HepG2 (cell line): ENCODE data around the gene C14orf119. TPM values are rescaled to one million over a fixed set of nuclear protein-coding genes. Genes with fewer than 3 reads are reported as not detected.
A peak's percentile ranks its signal among the peaks of the same experiment; 100 is the strongest.

Experiments
- ATAC-seq: fragments of 200-7000 bp; cut with Tn5 transposase; 3 replicates; pipeline ENCODE4 v1.9.1; 2020; ENCODE audit warnings: mild to moderate bottlenecking, moderate library complexity
- BruUV-seq: library from RNA; stranded (reverse); fragments of 400-500 nt; replicated peaks from 2 replicates; lab custom pipeline; 2021; lab: Mats Ljungman, UMichigan
- CTCF ChIA-PET: fragments of 300-600 bp; formaldehyde crosslinking; extraction: SDS; loops from one replicate; lab custom pipeline; 2021; ENCODE audit warnings: low total read pairs, inconsistent platforms, low intra/inter-chr PET ratio; lab: Yijun Ruan, JAX
- POLR2A ChIA-PET: fragments of 350-600 bp; sonication (Branson Sonifier 250); formaldehyde crosslinking; loops from one replicate; lab custom pipeline; 2020; ENCODE audit warnings: antibody characterized with exemption, inconsistent platforms; lab: Yijun Ruan, JAX
- DNase-seq: peaks from one replicate; pipeline ENCODE4 v3.0.0-alpha.2; 2015; ENCODE audit warnings: low spot score
- FAIRE-seq: peaks from 3 replicates; lab custom pipeline; 2011; peaks lifted over from hg19 to GRCh38; lab: Jason Lieb, UNC
- H2AFZ ChIP-seq: one replicate; pipeline ENCODE4 v1.6.1; 2011; ENCODE audit warnings: low read length, inconsistent platforms
- H3K27ac ChIP-seq: fragments of 300-600 bp; 3 replicates; pipeline ENCODE4 v1.8.0; 2011; ENCODE audit warnings: mixed run types, mild to moderate bottlenecking, mixed read lengths, low read length, inconsistent platforms; ENCODE audit not compliant: insufficient read depth; ENCODE audit errors: extremely low read length
- H3K27me3 ChIP-seq, 2 experiments: fragments of 200-600 bp in 1 of 2; 2 replicates in 1 of 2; 3 replicates in 1 of 2; pipeline versions ENCODE4 v1.6.0 to v1.8.0; 2011; ENCODE audit warnings: low read length in 2 of 2, mild to moderate bottlenecking in 2 of 2, moderate library complexity in 2 of 2, inconsistent platforms in 1 of 2; ENCODE audit not compliant: insufficient read depth in 2 of 2, control insufficient read depth in 1 of 2
- H3K36me3 ChIP-seq, 2 experiments: fragments of 200-600 bp in 1 of 2; replicated peaks in 1 of 2; 2 replicates in 1 of 2; 3 replicates in 1 of 2; pipeline versions ENCODE4 v1.5.1 to v1.8.0; 2011; ENCODE audit warnings: low read length in 2 of 2, inconsistent platforms in 1 of 2; ENCODE audit not compliant: insufficient read depth in 2 of 2, control insufficient read depth in 1 of 2
- H3K4me1 ChIP-seq: 2 replicates; pipeline ENCODE4 v1.5.1; 2012; ENCODE audit warnings: low read length, inconsistent platforms; ENCODE audit not compliant: insufficient read depth
- H3K4me2 ChIP-seq: 2 replicates; pipeline ENCODE4 v1.6.0; 2011; ENCODE audit warnings: low read depth, low read length, inconsistent platforms
- H3K4me3 ChIP-seq, 3 experiments: fragments of 200-600 bp in 1 of 3; sonication (generic), shearing (Covaris generic) in 1 of 3; replicated peaks in 1 of 3; 2 replicates each; pipeline ENCODE4 v1.5.1; 2011 to 2016; ENCODE audit warnings: low read length in 3 of 3, inconsistent platforms in 2 of 3, low read depth in 2 of 3, mild to moderate bottlenecking in 2 of 3, control low read depth in 1 of 3, mixed read lengths in 1 of 3; ENCODE audit not compliant: insufficient read depth in 1 of 3
- H3K79me2 ChIP-seq: one replicate; pipeline ENCODE4 v1.6.1; 2011; ENCODE audit warnings: low read length, inconsistent platforms; ENCODE audit not compliant: insufficient read depth
- H3K9ac ChIP-seq: 2 replicates; pipeline ENCODE4 v1.6.0; 2011; ENCODE audit warnings: mild to moderate bottlenecking, low read depth, low read length, inconsistent platforms; ENCODE audit not compliant: insufficient read depth
- H3K9me3 ChIP-seq: 2 replicates; pipeline ENCODE4 v1.5.1; 2012; ENCODE audit warnings: mild to moderate bottlenecking, low read length
- H4K20me1 ChIP-seq: 2 replicates; pipeline ENCODE4 v1.6.0; 2011; ENCODE audit warnings: inconsistent platforms, mild to moderate bottlenecking, low read length, moderate library complexity; ENCODE audit not compliant: insufficient read depth
- CC2D1A ChIP-seq: sonication (generic); formaldehyde crosslinking; IDR thresholded peaks from 2 replicates; pipeline ENCODE4 v1.8.1; 2023; ENCODE audit warnings: mild to moderate bottlenecking, missing genetic modification reagents
- CTCF ChIP-seq: sonication (generic); formaldehyde crosslinking; IDR thresholded peaks from 2 replicates; pipeline ENCODE4 v1.5.0; 2020; ENCODE audit warnings: mild to moderate bottlenecking, missing genetic modification reagents, moderate library complexity
- GTF3A ChIP-seq: sonication (generic); formaldehyde crosslinking; conservative IDR thresholded peaks from 2 replicates; pipeline ENCODE4 v1.4.0; 2020; ENCODE audit warnings: mild to moderate bottlenecking, missing genetic modification reagents
- HOXA5 ChIP-seq: sonication (generic); formaldehyde crosslinking; IDR thresholded peaks from 2 replicates; pipeline ENCODE4 v1.4.0; 2020; ENCODE audit warnings: missing genetic modification reagents
- MTF1 ChIP-seq: sonication (generic); formaldehyde crosslinking; IDR thresholded peaks from 2 replicates; pipeline ENCODE4 v1.5.0; 2020; ENCODE audit warnings: missing genetic modification reagents
- NR0B2 ChIP-seq: sonication (generic); formaldehyde crosslinking; IDR thresholded peaks from 2 replicates; pipeline ENCODE4 v1.4.0; 2020; ENCODE audit warnings: mild to moderate bottlenecking, missing genetic modification reagents
- PATZ1 ChIP-seq: sonication (generic); formaldehyde crosslinking; IDR thresholded peaks from 2 replicates; pipeline ENCODE4 v1.4.0; 2020; ENCODE audit warnings: missing genetic modification reagents
- PRDM10 ChIP-seq: sonication (generic); formaldehyde crosslinking; IDR thresholded peaks from 2 replicates; pipeline ENCODE4 v1.4.0; 2020; ENCODE audit warnings: low read depth, missing genetic modification reagents
- PRPF4 ChIP-seq: fragments of 200-400 bp; formaldehyde crosslinking; IDR thresholded peaks from 2 replicates; pipeline ENCODE4 v1.6.1; 2016; ENCODE audit warnings: low read length, low read depth; ENCODE audit not compliant: poor library complexity, severe bottlenecking
- SIN3A ChIP-seq: IDR thresholded peaks from 2 replicates; pipeline ENCODE4 v1.6.1; 2011; ENCODE audit warnings: low read depth, mild to moderate bottlenecking, control low read depth, low read length, borderline replicate concordance
- ZBTB7B ChIP-seq: sonication (generic); formaldehyde crosslinking; IDR thresholded peaks from 2 replicates; pipeline ENCODE4 v1.4.0; 2020; ENCODE audit warnings: missing genetic modification reagents
- ZNF549 ChIP-seq: sonication (generic); formaldehyde crosslinking; IDR thresholded peaks from 2 replicates; pipeline ENCODE4 v1.5.0; 2020; ENCODE audit warnings: missing genetic modification reagents
- ZNF652 ChIP-seq: IDR thresholded peaks from 2 replicates; pipeline ENCODE4 v1.6.1; 2016; ENCODE audit warnings: low read depth, borderline replicate concordance
- WGBS: methylation state at CpG from one replicate; pipeline ENCODE4 v1.1.6; 2017; ENCODE audit warnings: low lambda C conversion rate; 5-methylcytosine and 5-hydroxymethylcytosine counted together
- in situ Hi-C: cut with HindIII; loops from 2 replicates; pipeline ENCODE4 v1.10.0; 2017; ENCODE audit warnings: low pct_unique_long_range_greater_than_20kb; ENCODE audit not compliant: extremely low pct_ligation_motif_present
- intact Hi-C: fragments of 100-400 bp; cut with micrococcal nuclease; formaldehyde crosslinking; loops from one replicate; pipeline ENCODE4 v1.10.0; 2022; ENCODE audit not compliant: unreplicated experiment
- polyA plus RNA-seq, 8 experiments: library from polyadenylated mRNA; depleted of rRNA in 3 of 8; stranded (reverse) in 7 of 8; unstranded in 1 of 8; fragments of >200 nt; fragmentation: Illumina TruSeq in 4 of 8; extraction: Trizol in 4 of 8; gene quantifications; 2 replicates each; pipeline versions ENCODE4 v1.2.1 to v1.2.3, GENCODE V29; 2011 to 2016; ENCODE audit warnings: low read depth in 4 of 8, missing spikeins in 1 of 8, mixed read lengths in 1 of 8; ENCODE audit not compliant: insufficient read depth in 1 of 8
- total RNA-seq, 5 experiments: library from RNA; depleted of rRNA; stranded (reverse); fragments of >200 nt; fragmentation: Illumina TruSeq; extraction: Trizol; gene quantifications; 2 replicates each; pipeline ENCODE4 v1.2.3, GENCODE V29; 2016; ENCODE audit warnings: low read depth in 1 of 5

The C14orf119 gene
- total and polyA plus RNA-seq, 2 of the 13 experiments (the other 11 are each of a cell fraction or from before 2014, with no cell fraction given), result 117 to 206 TPM

- 0 out of 2 replicates have a peak, but pooled peaks have one; percentile 36 for TF ChIP-seq ZNF549
- 0 out of 2 replicates have a peak, but pooled peaks have one; percentile 20 for TF ChIP-seq MTF1 (CRISPR knock-in tag)
- TF ChIP-seq HOXA5 (CRISPR knock-in tag), result 0 out of 2 replicates have a peak, but pooled peaks have one; percentile 25
- TF ChIP-seq ZNF652, result 0 out of 2 replicates have a peak, but pooled peaks have one; percentile 20
Measured at GRCh38 chr14:23093526-23093925, 1.8 kb upstream of the C14orf119 start (continued).

- POLR2A ChIA-PET, result interaction anchor here (0.6 to 3.6 kb wide), 79 partner anchors 10 to 1942 kb away, joined by 3 to 146 read pairs (median 6); partner anchors contain the start of genes AJUBA, BCL2L2, CARMIL3 and CBLN3
- TF ChIP-seq ZNF652, result peak; percentile 94
- no peak for TF ChIP-seq GTF3A (CRISPR knock-in tag)
- peak; percentile 49 for TF ChIP-seq PRPF4
- TF ChIP-seq NR0B2, result no peak
- peak; percentile 24; the same call in 1 of the 2 replicates for TF ChIP-seq SIN3A
- peak; percentile 98 for TF ChIP-seq CC2D1A
- TF ChIP-seq PRDM10, result no peak
- peak; percentile 77 for TF ChIP-seq CTCF (CRISPR knock-in tag)
- TF ChIP-seq ZBTB7B (CRISPR knock-in tag), result peak; percentile 79
- TF ChIP-seq PATZ1 (CRISPR knock-in tag), result peak; percentile 42
Measured at GRCh38 chr14:23093991-23094665, 1.2 kb upstream of the C14orf119 start.

More at GRCh38 chr14:23093991-23094665, 1.2 kb upstream of the C14orf119 start:
- Histone ChIP-seq H3K36me3 (peaks cover 39 to 64% of the 10 kb centered on the region in 2 experiments), H3K79me2 (peaks cover 79% of the 10 kb centered on the region), H3K4me3 (peak overlapping the region; percentile 71 to 96 (median 95)), H4K20me1 (peaks cover 28% of the 10 kb centered on the region), H3K27me3 (no peaks in the 10 kb centered on the region; a peak in 1 of 5 replicates), H3K27ac (peak overlapping the region; percentile 89), H3K4me2 (peak overlapping the region; percentile 83), H3K4me1 (peaks cover 37% of the 10 kb centered on the region), H3K9ac (peak overlapping the region; percentile 96), H3K9me3 (no peaks in the 10 kb centered on the region), H2AFZ (no peak overlapping the region)
- no peak for DNase-seq
- in situ Hi-C loops, result no loop called here
- CTCF ChIA-PET, result interaction anchor here (0.9 to 3.0 kb wide), 4 partner anchors 17 to 27 kb away, joined by 3 to 20 read pairs (median 7); no protein-coding TSS in a partner anchor
- no TSS peak for BruUV-seq
- peak; percentile 54 for FAIRE-seq
- WGBS, result under 1% methylated on average over 14 of the region's 14 CpGs
- ATAC-seq, result peak; percentile 65
- intact Hi-C loops, result loop anchor here (1.0 to 10.0 kb wide), 3 partner anchors 23 to 1021 kb away; partner anchors contain the start of genes DCAF11, NRL and PSMB5
